ENCODE results near the gene CPTP.

Gene CPTP

DNA sequence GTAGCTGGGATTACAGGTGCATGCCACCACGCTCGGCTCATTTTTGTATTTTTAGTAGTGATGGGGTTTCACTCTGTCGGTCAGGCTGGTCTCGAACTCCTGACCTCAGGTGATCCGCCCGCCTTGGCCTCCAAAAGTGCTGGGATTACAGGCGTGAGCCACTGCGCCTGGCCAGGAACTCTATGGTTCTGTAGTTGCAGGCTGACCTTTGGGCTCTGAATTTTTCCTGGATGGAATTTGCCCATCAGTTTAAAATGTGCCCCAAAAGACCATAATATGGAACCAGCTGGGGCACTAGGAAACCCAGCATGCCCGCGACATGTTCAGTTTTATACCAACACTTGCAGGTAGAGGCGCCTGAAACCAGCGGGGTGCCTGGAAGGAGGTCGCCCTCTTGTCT lies 46.0 kb upstream of the CPTP start:
- H3K9me2 ChIP-seq (replicated peaks; ENCODE audit: insufficient read depth, low read length) = no peaks in the 10 kb centered on the region
- no peak overlapping the region for H3K4me2 ChIP-seq (ENCODE audit: low read depth, low read length)
- no peaks in the 10 kb centered on the region for H3K9me3 ChIP-seq (replicated peaks; ENCODE audit: insufficient read depth, low read length)
- no peaks in the 10 kb centered on the region for H4K20me1 ChIP-seq (ENCODE audit: insufficient read depth, low read length)
- no peaks in the 10 kb centered on the region for H3K4me1 ChIP-seq (ENCODE audit: low read length)
- TF ChIP-seq EZH2 (optimal IDR thresholded peaks at IDR 0.05; ENCODE audit: low read depth, low read length) = no peak
- no peak for TF ChIP-seq EZH2phosphoT487 (IDR thresholded peaks at IDR 0.05; ENCODE audit: low read length)
- H3F3A ChIP-seq (ENCODE audit: insufficient read depth, low read length) = no peaks in the 10 kb centered on the region
- H3K9ac ChIP-seq (ENCODE audit: low read length) = no peak overlapping the region
- H3K4me3 ChIP-seq (ENCODE audit: low read length) = no peak overlapping the region
- no peak overlapping the region for H2AFZ ChIP-seq (ENCODE audit: low read length)
- peaks cover 35% of the 10 kb centered on the region for H3K27me3 ChIP-seq (replicated peaks; ENCODE audit: insufficient read depth, low read length)
- DNase-seq = no peak
- no peak overlapping the region for H3K27ac ChIP-seq (ENCODE audit: low read length)
- H3K79me2 ChIP-seq (ENCODE audit: low read length) = no peaks in the 10 kb centered on the region
- no peaks in the 10 kb centered on the region for H3K36me3 ChIP-seq (replicated peaks; ENCODE audit: insufficient read depth, low read length)

DNA sequence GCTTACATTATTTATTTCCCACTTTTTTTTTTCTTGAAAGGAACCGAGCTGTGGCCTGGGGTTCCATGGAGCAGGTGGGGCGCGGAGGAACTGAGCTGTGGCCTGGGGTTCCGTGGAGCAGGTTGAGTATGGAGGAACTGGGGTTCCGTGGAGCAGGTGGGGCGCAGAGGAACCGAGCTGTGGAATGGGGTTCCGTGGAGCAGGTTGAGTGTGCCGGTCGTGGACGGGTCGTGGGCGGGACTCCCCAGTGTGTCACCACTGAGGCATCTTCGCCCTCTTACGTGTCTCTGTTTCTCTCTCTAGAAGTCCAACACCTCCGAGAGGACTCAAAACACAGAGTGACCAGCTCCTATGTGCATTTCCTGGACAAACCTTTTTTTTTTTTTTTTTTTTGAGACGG lies 45.6 kb upstream of the CPTP start:
- no peaks in the 10 kb centered on the region for H3K9me2 ChIP-seq (replicated peaks; ENCODE audit: insufficient read depth, low read length)
- TF ChIP-seq, protein P1, sequence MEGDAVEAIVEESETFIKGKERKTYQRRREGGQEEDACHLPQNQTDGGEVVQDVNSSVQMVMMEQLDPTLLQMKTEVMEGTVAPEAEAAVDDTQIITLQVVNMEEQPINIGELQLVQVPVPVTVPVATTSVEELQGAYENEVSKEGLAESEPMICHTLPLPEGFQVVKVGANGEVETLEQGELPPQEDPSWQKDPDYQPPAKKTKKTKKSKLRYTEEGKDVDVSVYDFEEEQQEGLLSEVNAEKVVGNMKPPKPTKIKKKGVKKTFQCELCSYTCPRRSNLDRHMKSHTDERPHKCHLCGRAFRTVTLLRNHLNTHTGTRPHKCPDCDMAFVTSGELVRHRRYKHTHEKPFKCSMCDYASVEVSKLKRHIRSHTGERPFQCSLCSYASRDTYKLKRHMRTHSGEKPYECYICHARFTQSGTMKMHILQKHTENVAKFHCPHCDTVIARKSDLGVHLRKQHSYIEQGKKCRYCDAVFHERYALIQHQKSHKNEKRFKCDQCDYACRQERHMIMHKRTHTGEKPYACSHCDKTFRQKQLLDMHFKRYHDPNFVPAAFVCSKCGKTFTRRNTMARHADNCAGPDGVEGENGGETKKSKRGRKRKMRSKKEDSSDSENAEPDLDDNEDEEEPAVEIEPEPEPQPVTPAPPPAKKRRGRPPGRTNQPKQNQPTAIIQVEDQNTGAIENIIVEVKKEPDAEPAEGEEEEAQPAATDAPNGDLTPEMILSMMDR (IDR thresholded peaks at IDR 0.05; ENCODE audit: low read length) = no peak
- TF ChIP-seq EZH2 (optimal IDR thresholded peaks at IDR 0.05; ENCODE audit: low read depth, low read length) = no peak
- no peak for TF ChIP-seq EZH2phosphoT487 (IDR thresholded peaks at IDR 0.05; ENCODE audit: low read length)
- H3K4me2 ChIP-seq (ENCODE audit: low read depth, low read length) = no peak overlapping the region
- no peaks in the 10 kb centered on the region for H3K36me3 ChIP-seq (replicated peaks; ENCODE audit: insufficient read depth, low read length)
- no peak overlapping the region for H2AFZ ChIP-seq (ENCODE audit: low read length)
- H3K27me3 ChIP-seq (replicated peaks; ENCODE audit: insufficient read depth, low read length) = peaks cover 37% of the 10 kb centered on the region
- H3K9ac ChIP-seq (ENCODE audit: low read length) = no peak overlapping the region
- no peaks in the 10 kb centered on the region for H3F3A ChIP-seq (ENCODE audit: insufficient read depth, low read length)
- no peaks in the 10 kb centered on the region for H3K4me1 ChIP-seq (ENCODE audit: low read length)
- no peaks in the 10 kb centered on the region for H4K20me1 ChIP-seq (ENCODE audit: insufficient read depth, low read length)
- no peak for DNase-seq
- no peak overlapping the region for H3K4me3 ChIP-seq (ENCODE audit: low read length)
- no peak overlapping the region for H3K27ac ChIP-seq (ENCODE audit: low read length)
- no peaks in the 10 kb centered on the region for H3K9me3 ChIP-seq (replicated peaks; ENCODE audit: insufficient read depth, low read length)
- no peaks in the 10 kb centered on the region for H3K79me2 ChIP-seq (ENCODE audit: low read length)

DNA sequence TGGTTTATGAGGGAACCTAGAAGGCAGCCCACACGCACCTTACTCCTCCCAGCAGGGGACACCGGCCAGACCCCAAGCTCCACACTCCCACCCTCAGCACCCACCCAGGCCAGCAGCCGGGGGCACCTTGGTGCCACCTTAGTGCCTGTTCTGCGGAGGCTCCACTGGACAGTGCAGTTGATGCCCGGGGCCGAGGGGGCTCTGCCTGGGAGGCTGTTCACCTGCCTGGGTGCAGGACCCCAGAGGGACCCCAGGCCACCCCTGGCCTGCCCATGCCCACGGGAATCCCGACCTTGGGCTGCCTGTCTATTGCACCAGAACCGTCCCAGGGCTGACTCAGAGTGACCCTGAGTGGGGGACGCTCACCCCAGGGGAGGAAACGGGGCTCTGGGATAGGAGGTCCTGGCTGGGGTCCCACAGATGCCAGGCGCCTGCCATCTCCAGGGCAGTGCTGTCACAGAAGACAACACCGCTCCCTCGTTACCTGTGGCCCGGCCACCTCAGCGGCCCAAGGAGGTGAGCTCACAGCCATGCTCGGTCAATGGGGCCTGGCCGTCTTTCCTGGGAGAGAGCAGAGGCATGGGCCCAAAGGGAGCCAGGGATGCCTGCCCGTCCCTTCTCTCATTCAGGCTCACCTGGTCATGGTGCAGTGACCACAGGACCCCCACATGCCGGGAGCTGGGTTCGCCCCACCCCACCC lies 43.7 kb upstream of the CPTP start:
- Histone ChIP-seq H3K27ac (ENCODE audit: low read length) (no peak overlapping the region), H3K79me2 (ENCODE audit: low read length) (no peaks in the 10 kb centered on the region), H3K36me3 (replicated peaks; ENCODE audit: insufficient read depth, low read length) (no peaks in the 10 kb centered on the region), H3F3A (ENCODE audit: insufficient read depth, low read length) (no peaks in the 10 kb centered on the region), H2AFZ (ENCODE audit: low read length) (no peak overlapping the region), H3K9me2 (replicated peaks; ENCODE audit: insufficient read depth, low read length) (no peaks in the 10 kb centered on the region), H3K27me3 (replicated peaks; ENCODE audit: insufficient read depth, low read length) (peaks cover 45% of the 10 kb centered on the region), H3K4me2 (ENCODE audit: low read depth, low read length) (no peak overlapping the region), H3K9ac (ENCODE audit: low read length) (no peak overlapping the region), H4K20me1 (ENCODE audit: insufficient read depth, low read length) (no peaks in the 10 kb centered on the region), H3K4me3 (ENCODE audit: low read length) (no peak overlapping the region), H3K4me1 (ENCODE audit: low read length) (no peaks in the 10 kb centered on the region), H3K9me3 (replicated peaks; ENCODE audit: insufficient read depth, low read length) (no peaks in the 10 kb centered on the region)
- no peak for DNase-seq
- TF ChIP-seq, protein P1 (IDR thresholded peaks at IDR 0.05; ENCODE audit: low read length) = no peak
- TF ChIP-seq EZH2phosphoT487 (IDR thresholded peaks at IDR 0.05; ENCODE audit: low read length) (no peak), EZH2 (optimal IDR thresholded peaks at IDR 0.05; ENCODE audit: low read depth, low read length) (no peak)

Data from MM.1S (cell line).